Mucosa of descending colon (tissue), 3 donors: ENCODE data around the gene ASTN2. TPM values are rescaled to one million over a fixed set of nuclear protein-coding genes. Genes with fewer than 3 reads are reported as not detected.

Experiments used
- ATAC-seq: fragments of 200-7000 bp; cut with Tn5 transposase; one replicate; pipeline ENCODE4 v1.9.1; 2020; ENCODE audit warnings: mild to moderate bottlenecking, moderate library complexity
- DNase-seq, 3 donors: peaks; one replicate each; pipeline ENCODE4 v3.0.0-alpha.2; 2020
- H3K36me3 ChIP-seq: fragments of 200-600 bp; one replicate; pipeline ENCODE4 v1.8.0; 2021; ENCODE audit warnings: low read depth, mild to moderate bottlenecking
- H3K4me1 ChIP-seq: fragments of 200-600 bp; one replicate; pipeline ENCODE4 v1.8.0; 2021; ENCODE audit warnings: low read depth, mild to moderate bottlenecking
- H3K4me3 ChIP-seq: fragments of 200-600 bp; one replicate; pipeline ENCODE4 v1.8.0; 2021; ENCODE audit warnings: mild to moderate bottlenecking
- H3K9me3 ChIP-seq: fragments of 200-600 bp; one replicate; pipeline ENCODE4 v1.8.0; 2021; ENCODE audit warnings: mild to moderate bottlenecking
- CTCF ChIP-seq: fragments of 200-600 bp; IDR thresholded peaks from one replicate; pipeline ENCODE4 v1.8.0; 2022; ENCODE audit warnings: antibody characterized with exemption, mild to moderate bottlenecking
- intact Hi-C, 2 donors: fragments of 100-400 bp; cut with DNase I in 1 of 2; cut with micrococcal nuclease in 1 of 2; formaldehyde crosslinking; loops; one replicate each; pipeline versions ENCODE4 v1.11.0 to v1.11.1; 2022; cut with DNase I, micrococcal nuclease
- total RNA-seq, 3 donors: library from RNA; stranded (reverse); fragmentation: NEBNext Ultra II Directional in 2 of 3; extraction: Animal tissue kit (Norgen Biotek cat#: 25700) in 2 of 3; gene quantifications; one replicate each; pipeline versions ENCODE4 v1.2.1 to v1.2.4, GENCODE V29; 2021 to 2023
- donor health status: DM: no; HTN: no; CAD: no; lungs with moderate emphysema.
- donor health status: DM: no; HTN: no; CAD: no.
- donor health status: DM: no; HTN: yes; CAD: no.

The ASTN2 gene
- total RNA-seq, 3 donors from 2014 or later: 3.5 to 6.1 (median 5.4) TPM

- H3K4me3 ChIP-seq: no peak overlapping the region
- no peak for TF ChIP-seq CTCF
- intact Hi-C loops: no loop called here
- ATAC-seq: no peak
- H3K9me3 ChIP-seq: no peaks in the 10 kb centered on the region
- no peak for DNase-seq
- H3K36me3 ChIP-seq: no peaks in the 10 kb centered on the region
- no peaks in the 10 kb centered on the region for H3K4me1 ChIP-seq
These were observed 834.0 kb downstream of the ASTN2 start for GRCh38 chr9:116580853-116581252.

GRCh38 chr9:116576386-116576785, 838.5 kb downstream of the ASTN2 start:
- Histone ChIP-seq H3K9me3 (no peaks in the 10 kb centered on the region), H3K4me1 (peaks cover 10% of the 10 kb centered on the region), H3K4me3 (no peak overlapping the region), H3K36me3 (no peaks in the 10 kb centered on the region)
- ATAC-seq: no peak
- intact Hi-C loops: loop anchor here in 1 of 2 donors (10.0 kb wide), 2 partner anchors 412 to 992 kb away; no protein-coding TSS in a partner anchor
- no peak for DNase-seq
- no peak for TF ChIP-seq CTCF

- Histone ChIP-seq H3K36me3 (no peaks in the 10 kb centered on the region), H3K4me1 (peaks cover 10% of the 10 kb centered on the region), H3K4me3 (no peak overlapping the region), H3K9me3 (no peaks in the 10 kb centered on the region)
- ATAC-seq (peak; percentile 84), DNase-seq (peak in 1 of 3 donors; percentile 50)
- intact Hi-C loops: loop anchor here (5.0 to 10.0 kb wide), 3 partner anchors 409 to 989 kb away; no protein-coding TSS in a partner anchor
- TF ChIP-seq CTCF: no peak
These were observed 840.7 kb downstream of the ASTN2 start for GRCh38 chr9:116574027-116574679.

GRCh38 chr9:116572095-116572748, 842.6 kb downstream of the ASTN2 start:
- Histone ChIP-seq H3K9me3 (no peaks in the 10 kb centered on the region), H3K36me3 (no peaks in the 10 kb centered on the region), H3K4me1 (peaks cover 15% of the 10 kb centered on the region), H3K4me3 (no peak overlapping the region)
- peak; percentile 39 for TF ChIP-seq CTCF
- peak; percentile 87 for ATAC-seq
- peak; percentile 84 to 86 (median 84) for DNase-seq
- intact Hi-C loops: loop anchor here (5.0 to 10.0 kb wide), 3 partner anchors 407 to 987 kb away; no protein-coding TSS in a partner anchor

- TF ChIP-seq CTCF: no peak
- H3K9me3 ChIP-seq: no peaks in the 10 kb centered on the region
- no peak for DNase-seq
- no peak for ATAC-seq
- intact Hi-C loops: no loop called here
- peaks cover 14% of the 10 kb centered on the region for H3K4me1 ChIP-seq
- no peaks in the 10 kb centered on the region for H3K36me3 ChIP-seq
- no peak overlapping the region for H3K4me3 ChIP-seq
These were observed 845.7 kb downstream of the ASTN2 start for GRCh38 chr9:116569111-116569510.
